G401.6 (cell line): ENCODE results near the gene ARHGEF25.
"Not testable (repeated sequence)": the region's sequence is repeated elsewhere in the genome, so short reads cannot be mapped to it uniquely, and the experiment has no call there.

Experiments used
- FAIRE-seq: peaks from 2 replicates; lab custom pipeline; 2012; peaks lifted over from hg19 to GRCh38; lab: Jason Lieb, UNC

ARHGEF25 gene

GRCh38 chr12:57611108-57611826 is at the start of gene ARHGEF25:
ARHGEF25 (plus strand) TSS chr12:57611435; CDS start chr12:57611895, 460 bp downstream.
- no peak for FAIRE-seq

- FAIRE-seq: no peak
Observed at GRCh38 chr12:57563358-57563757, 47.9 kb upstream of the ARHGEF25 start.

GRCh38 chr12:57564178-57564740 is 47.0 kb upstream of the ARHGEF25 start:
- no peak for FAIRE-seq

GRCh38 chr12:57568838-57569237 is 42.4 kb upstream of the ARHGEF25 start:
- no peak for FAIRE-seq

GRCh38 chr12:57569858-57570257 is 41.4 kb upstream of the ARHGEF25 start:
- FAIRE-seq: no peak

GRCh38 chr12:57570438-57570837 is 40.8 kb upstream of the ARHGEF25 start:
- not testable (repeated sequence) for FAIRE-seq

GRCh38 chr12:57571926-57572762 is 39.1 kb upstream of the ARHGEF25 start:
- no peak for FAIRE-seq

GRCh38 chr12:57574795-57575194 is 36.4 kb upstream of the ARHGEF25 start:
- no peak for FAIRE-seq

- FAIRE-seq: no peak
Observed at GRCh38 chr12:57575771-57576612, 35.2 kb upstream of the ARHGEF25 start.

GRCh38 chr12:57576613-57577160 is 34.5 kb upstream of the ARHGEF25 start:
- FAIRE-seq: no peak

GRCh38 chr12:57577981-57578758 is 33.1 kb upstream of the ARHGEF25 start:
- no peak for FAIRE-seq

- no peak for FAIRE-seq
Observed at GRCh38 chr12:57579011-57579410, 32.2 kb upstream of the ARHGEF25 start.

GRCh38 chr12:57579677-57580465 is 31.4 kb upstream of the ARHGEF25 start:
- FAIRE-seq: no peak

GRCh38 chr12:57580466-57580795 is 30.8 kb upstream of the ARHGEF25 start:
- FAIRE-seq: no peak

- no peak for FAIRE-seq
Observed at GRCh38 chr12:57581802-57582201, 29.4 kb upstream of the ARHGEF25 start.

GRCh38 chr12:57582440-57582839 is 28.8 kb upstream of the ARHGEF25 start:
- FAIRE-seq: no peak

GRCh38 chr12:57583008-57583831 is 28.0 kb upstream of the ARHGEF25 start:
- FAIRE-seq: peak; percentile 78

- no peak for FAIRE-seq
Observed at GRCh38 chr12:57584050-57584449, 27.2 kb upstream of the ARHGEF25 start.

GRCh38 chr12:57584690-57585089 is 26.5 kb upstream of the ARHGEF25 start:
- no peak for FAIRE-seq

- FAIRE-seq: no peak
Observed at GRCh38 chr12:57585156-57585555, 26.1 kb upstream of the ARHGEF25 start.
